LNCaP clone FGC (cell line): ENCODE results near the gene MTCH2.
A peak's percentile ranks its signal among the peaks of the same experiment; 100 is the strongest.

Experiments used
- DNase-seq: peaks from one replicate; pipeline ENCODE4 v3.0.0-alpha.2; 2011; ENCODE audit warnings: low read depth
- H3K4me3 ChIP-seq: 2 replicates; pipeline ENCODE4 v1.5.1; 2011; ENCODE audit warnings: mild to moderate bottlenecking, low read depth, low read length, control low read depth
- CTCF ChIP-seq: IDR thresholded peaks from 2 replicates; pipeline ENCODE4 v1.5.1; 2012; ENCODE audit warnings: mild to moderate bottlenecking; ENCODE audit not compliant: control insufficient read depth, insufficient read depth; ENCODE audit errors: extremely low read depth

The MTCH2 gene

GRCh38 chr11:47587039-47587716 is 55.2 kb downstream of the MTCH2 start:
- no peak for DNase-seq
- H3K4me3 ChIP-seq: no peak overlapping the region
- no peak for TF ChIP-seq CTCF

- TF ChIP-seq CTCF: no peak
- no peak within 1 kb of the TSS for H3K4me3 ChIP-seq
- DNase-seq: no peak
Measured at GRCh38 chr11:47586098-47586855, 56.1 kb downstream of the MTCH2 start, which contains the start of gene FAM180B. TSS of gene FAM180B (plus strand) at chr11:47586678. CDS start at chr11:47586769, 91 bp downstream.

GRCh38 chr11:47583844-47584243 is 58.5 kb downstream of the MTCH2 start:
- no peak for TF ChIP-seq CTCF
- no peak for DNase-seq
- no peak overlapping the region for H3K4me3 ChIP-seq

GRCh38 chr11:47578524-47579494 is 63.5 kb downstream of the MTCH2 start, which contains the start of the genes KBTBD4 and NDUFS3:
TSS of gene KBTBD4 (minus strand) at chr11:47578970. CDS start at chr11:47578951, 19 bp downstream.
TSS of gene NDUFS3 (plus strand) at chr11:47579074. CDS start at chr11:47579092, 18 bp downstream.
- TF ChIP-seq CTCF: no peak
- DNase-seq: peak; percentile 78
- H3K4me3 ChIP-seq: peak within 1 kb of the TSS; percentile 97

GRCh38 chr11:47577460-47578041 is 64.8 kb downstream of the MTCH2 start:
- peak overlapping the region; percentile 97 for H3K4me3 ChIP-seq
- TF ChIP-seq CTCF: no peak
- no peak for DNase-seq

GRCh38 chr11:47573321-47573720 is 69.0 kb downstream of the MTCH2 start:
- no peak for TF ChIP-seq CTCF
- H3K4me3 ChIP-seq: no peak overlapping the region
- no peak for DNase-seq
